GM06990 (cell line): Measurements from ENCODE around the gene CTNNA3.

Experiments
- DNase-seq: peaks from one replicate; pipeline ENCODE4 v3.0.0-alpha.2; 2011; ENCODE audit not compliant: insufficient read length; ENCODE audit errors: extremely low read depth
- H3K27me3 ChIP-seq: replicated peaks from 2 replicates; pipeline ENCODE4 v1.6.0; 2011; ENCODE audit warnings: low read length; ENCODE audit not compliant: control insufficient read depth, insufficient read depth
- H3K36me3 ChIP-seq: 2 replicates; pipeline ENCODE4 v1.5.1; 2011; ENCODE audit warnings: low read length; ENCODE audit not compliant: control insufficient read depth, insufficient read depth
- H3K4me3 ChIP-seq: replicated peaks from 2 replicates; pipeline ENCODE4 v1.5.1; 2011; ENCODE audit warnings: low read depth, mild to moderate bottlenecking, control low read depth, low read length
- TF ChIP-seq, protein P1 (sequence below): IDR thresholded peaks from 2 replicates; pipeline ENCODE4 v1.5.1; 2011; ENCODE audit warnings: low read length, control low read depth, mild to moderate bottlenecking, inconsistent platforms; ENCODE audit not compliant: insufficient read depth, poor library complexity, severe bottlenecking

CTNNA3 gene

DNA sequence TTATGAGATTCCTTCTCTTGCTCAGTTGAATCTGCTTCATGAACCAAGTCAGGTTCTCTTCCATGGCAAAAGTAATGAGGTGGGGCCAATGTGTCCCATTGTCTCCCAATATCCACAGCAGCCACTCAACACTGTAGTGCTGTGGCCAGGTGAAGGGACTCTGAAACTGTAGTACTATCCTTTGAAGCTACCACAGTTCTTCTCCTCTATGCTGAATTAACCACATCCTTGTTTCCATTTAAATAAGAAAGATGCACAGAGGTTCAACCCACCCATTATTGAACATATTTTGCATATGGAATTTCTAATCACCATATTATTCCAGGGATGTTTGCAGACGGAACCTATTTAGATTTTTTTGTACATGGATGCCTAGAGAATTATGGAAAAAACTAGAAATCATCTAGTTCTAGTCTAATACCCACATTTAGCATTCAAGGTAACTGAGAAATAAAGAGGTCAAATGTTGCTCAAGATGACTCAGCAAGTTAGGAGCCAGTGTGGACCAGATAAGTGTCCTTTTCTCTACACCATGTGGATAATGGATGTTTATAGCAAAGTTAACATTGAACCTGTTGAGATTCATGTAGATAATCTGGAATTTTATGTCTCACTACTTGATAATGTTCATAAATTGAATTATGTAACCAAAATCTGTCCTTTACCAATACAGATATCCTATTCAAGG lies 705.7 kb downstream of the CTNNA3 start:
- DNase-seq, result no peak
- Histone ChIP-seq H3K4me3 (no peak overlapping the region), H3K36me3 (no peaks in the 10 kb centered on the region), H3K27me3 (no peaks in the 10 kb centered on the region)
- TF ChIP-seq, protein P1, sequence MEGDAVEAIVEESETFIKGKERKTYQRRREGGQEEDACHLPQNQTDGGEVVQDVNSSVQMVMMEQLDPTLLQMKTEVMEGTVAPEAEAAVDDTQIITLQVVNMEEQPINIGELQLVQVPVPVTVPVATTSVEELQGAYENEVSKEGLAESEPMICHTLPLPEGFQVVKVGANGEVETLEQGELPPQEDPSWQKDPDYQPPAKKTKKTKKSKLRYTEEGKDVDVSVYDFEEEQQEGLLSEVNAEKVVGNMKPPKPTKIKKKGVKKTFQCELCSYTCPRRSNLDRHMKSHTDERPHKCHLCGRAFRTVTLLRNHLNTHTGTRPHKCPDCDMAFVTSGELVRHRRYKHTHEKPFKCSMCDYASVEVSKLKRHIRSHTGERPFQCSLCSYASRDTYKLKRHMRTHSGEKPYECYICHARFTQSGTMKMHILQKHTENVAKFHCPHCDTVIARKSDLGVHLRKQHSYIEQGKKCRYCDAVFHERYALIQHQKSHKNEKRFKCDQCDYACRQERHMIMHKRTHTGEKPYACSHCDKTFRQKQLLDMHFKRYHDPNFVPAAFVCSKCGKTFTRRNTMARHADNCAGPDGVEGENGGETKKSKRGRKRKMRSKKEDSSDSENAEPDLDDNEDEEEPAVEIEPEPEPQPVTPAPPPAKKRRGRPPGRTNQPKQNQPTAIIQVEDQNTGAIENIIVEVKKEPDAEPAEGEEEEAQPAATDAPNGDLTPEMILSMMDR, result no peak

GRCh38 chr10:66983475-66983818 lies 712.5 kb downstream of the CTNNA3 start:
- DNase-seq, result no peak
- no peaks in the 10 kb centered on the region for H3K36me3 ChIP-seq
- no peak overlapping the region for H3K4me3 ChIP-seq
- no peaks in the 10 kb centered on the region for H3K27me3 ChIP-seq
- TF ChIP-seq, protein P1, result no peak

DNA sequence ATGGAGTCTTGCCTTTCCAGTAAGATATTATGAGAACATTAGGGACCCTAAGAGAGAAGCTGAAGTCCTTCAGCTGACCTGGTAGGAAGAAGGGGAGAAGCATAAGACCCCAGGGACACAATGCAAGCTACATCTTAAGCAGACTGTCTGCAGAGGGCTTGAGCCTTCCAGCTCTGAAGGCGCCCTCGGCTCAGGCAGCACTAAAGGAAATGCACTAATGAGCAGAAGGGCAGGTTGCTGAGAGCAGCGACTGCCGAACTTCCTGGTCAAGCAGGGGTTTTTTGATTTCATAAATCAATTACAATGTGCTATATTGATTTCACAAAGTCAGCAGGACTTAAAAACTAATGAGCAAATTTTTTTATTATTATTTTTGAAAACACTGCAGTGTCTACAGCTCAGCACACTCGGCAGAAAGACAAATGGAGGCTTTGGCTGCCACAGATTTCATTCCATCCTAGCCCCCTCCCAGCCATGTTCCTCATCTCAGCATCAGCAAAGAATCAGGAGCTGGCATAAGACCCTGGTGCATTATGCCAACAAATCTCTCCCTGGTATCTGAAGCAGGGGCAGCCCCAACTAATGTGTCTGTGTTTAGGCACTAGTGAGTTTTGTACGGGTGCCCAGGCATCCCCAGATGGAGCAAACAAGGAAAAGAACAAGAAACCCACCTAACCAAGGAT lies 713.1 kb downstream of the CTNNA3 start:
- DNase-seq, result no peak
- TF ChIP-seq, protein P1, result no peak
- H3K4me3 ChIP-seq, result no peak overlapping the region
- no peaks in the 10 kb centered on the region for H3K36me3 ChIP-seq
- no peaks in the 10 kb centered on the region for H3K27me3 ChIP-seq

GRCh38 chr10:66982053-66982420 lies 714.0 kb downstream of the CTNNA3 start:
- TF ChIP-seq, protein P1, result no peak
- Histone ChIP-seq H3K27me3 (no peaks in the 10 kb centered on the region), H3K36me3 (no peaks in the 10 kb centered on the region), H3K4me3 (no peak overlapping the region)
- no peak for DNase-seq

GRCh38 chr10:66981361-66982052 lies 714.5 kb downstream of the CTNNA3 start:
- Histone ChIP-seq H3K36me3 (no peaks in the 10 kb centered on the region), H3K4me3 (no peak overlapping the region), H3K27me3 (no peaks in the 10 kb centered on the region)
- no peak for DNase-seq
- TF ChIP-seq, protein P1, result no peak
